A549 (cell line): ENCODE data around the gene ACOXL. TPM values are rescaled to one million over a fixed set of nuclear protein-coding genes. Genes with fewer than 3 reads are reported as not detected.

ENCODE experiments used
- ATAC-seq, 2 experiments: fragments of 200-7000 bp in 1 of 2; fragments of >200 bp in 1 of 2; cut with Nextera tagmentation in 1 of 2; cut with Tn5 transposase in 1 of 2; 3 replicates each; pipeline versions ENCODE4 v1.8.0 to v1.9.1; 2018 to 2020; ENCODE audit warnings: mild to moderate bottlenecking in 1 of 2, moderate library complexity in 1 of 2
- CTCF ChIA-PET: fragments of 300-600 bp; sonication (Branson Sonifier 250); formaldehyde crosslinking; extraction: SDS; loops from one replicate; lab custom pipeline; 2021; ENCODE audit warnings: antibody characterized with exemption, inconsistent platforms; lab: Yijun Ruan, JAX
- POLR2A ChIA-PET: fragments of 350-600 bp; formaldehyde crosslinking; extraction: SDS; loops from one replicate; lab custom pipeline; 2021; ENCODE audit warnings: antibody characterized with exemption, inconsistent platforms; lab: Yijun Ruan, JAX
- DNase-seq, 2 experiments: peaks; one replicate each; pipeline versions ENCODE4 v3.0.0 to v3.0.0-alpha.2; 2011 to 2016; ENCODE audit warnings: low read depth in 1 of 2, low spot score in 1 of 2
- FAIRE-seq: peaks from 2 replicates; lab custom pipeline; 2011; peaks lifted over from hg19 to GRCh38; lab: Jason Lieb, UNC
- H3K27ac ChIP-seq, 2 experiments: fragments of >200 bp; sonication (Bioruptor Twin); formaldehyde crosslinking; 3 replicates each; pipeline ENCODE4 v1.5.1; 2016 to 2017
- H3K4me1 ChIP-seq: fragments of >200 bp; sonication (Bioruptor Twin); formaldehyde crosslinking; 3 replicates; pipeline ENCODE4 v1.6.1; 2016
- H3K4me2 ChIP-seq: fragments of >200 bp; sonication (Bioruptor Twin); formaldehyde crosslinking; 3 replicates; pipeline ENCODE4 v1.6.1; 2016
- H3K4me3 ChIP-seq: fragments of >200 bp; sonication (Bioruptor Twin); formaldehyde crosslinking; 3 replicates; pipeline ENCODE4 v1.5.1; 2016
- H3K9me3 ChIP-seq: fragments of >200 bp; sonication (Bioruptor Twin); formaldehyde crosslinking; 3 replicates; pipeline ENCODE4 v1.6.1; 2016
- BCL3 ChIP-seq: fragments of >200 bp; sonication (Bioruptor Twin); formaldehyde crosslinking; IDR thresholded peaks from 3 replicates; pipeline ENCODE4 v1.6.1; 2016
- CBX2 ChIP-seq: fragments of 200-600 bp; sonication (generic); IDR thresholded peaks from 2 replicates; pipeline ENCODE4 v1.6.1; 2016; ENCODE audit warnings: low read depth, mild to moderate bottlenecking, borderline replicate concordance
- CBX8 ChIP-seq: fragments of 200-600 bp; sonication (generic); IDR thresholded peaks from 2 replicates; pipeline ENCODE4 v1.6.1; 2016
- CHD2 ChIP-seq: fragments of 150-350 bp; IDR thresholded peaks from 2 replicates; pipeline ENCODE4 v1.6.1; 2014; ENCODE audit warnings: low read length; ENCODE audit not compliant: partially characterized antibody
- CTCF ChIP-seq: fragments of >200 bp; sonication (Bioruptor Twin); formaldehyde crosslinking; IDR thresholded peaks from 3 replicates; pipeline ENCODE4 v1.5.1; 2016
- E2F6 ChIP-seq: IDR thresholded peaks from 2 replicates; pipeline ENCODE4 v1.6.1; 2012; ENCODE audit warnings: low read depth, borderline replicate concordance
- EHF ChIP-seq: fragments of 250-450 bp; sonication (Bioruptor Pico); IDR thresholded peaks from 2 replicates; pipeline ENCODE4 v1.5.0; 2020; ENCODE audit warnings: mild to moderate bottlenecking
- FOSB ChIP-seq: fragments of 250-450 bp; sonication (Bioruptor Pico); IDR thresholded peaks from 2 replicates; pipeline ENCODE4 v1.5.0; 2020; ENCODE audit warnings: mild to moderate bottlenecking, moderate library complexity
- FOSL2 ChIP-seq, 2 experiments: fragments of 450-650 bp in 1 of 2; fragments of >200 bp in 1 of 2; sonication (Bioruptor Twin) in 1 of 2; formaldehyde crosslinking; IDR thresholded peaks; 2 replicates each; pipeline versions ENCODE4 v1.5.0 to v1.6.1; 2016 to 2020; ENCODE audit warnings: mild to moderate bottlenecking in 1 of 2, moderate library complexity in 1 of 2
- FOXS1 ChIP-seq: fragments of 250-450 bp; sonication (Bioruptor Pico); IDR thresholded peaks from 2 replicates; pipeline ENCODE4 v1.5.0; 2020; ENCODE audit warnings: mild to moderate bottlenecking, moderate library complexity
- HEYL ChIP-seq: fragments of 250-450 bp; sonication (Bioruptor Pico); IDR thresholded peaks from 2 replicates; pipeline ENCODE4 v1.8.0; 2021; ENCODE audit warnings: mild to moderate bottlenecking, moderate library complexity
- JUN ChIP-seq, 2 experiments: fragments of >200 bp; sonication (Bioruptor Twin); formaldehyde crosslinking; IDR thresholded peaks; 2 replicates in 1 of 2; 3 replicates in 1 of 2; pipeline ENCODE4 v1.6.1; 2016 to 2017
- KDM5A ChIP-seq: fragments of 200-600 bp; sonication (generic); IDR thresholded peaks from 2 replicates; pipeline ENCODE4 v1.6.1; 2016; ENCODE audit warnings: antibody characterized with exemption, mild to moderate bottlenecking
- MYC ChIP-seq: IDR thresholded peaks from 2 replicates; pipeline ENCODE4 v1.6.1; 2012; ENCODE audit warnings: mild to moderate bottlenecking, inconsistent platforms, low read length, improper control_type of control experiment, borderline replicate concordance
- NFE2L2 ChIP-seq: fragments of 150-350 bp; conservative IDR thresholded peaks from 2 replicates; pipeline ENCODE4 v1.6.1; 2014; ENCODE audit warnings: low read length
- NPAS2 ChIP-seq: fragments of 250-450 bp; sonication (Bioruptor Pico); IDR thresholded peaks from 2 replicates; pipeline ENCODE4 v1.8.0; 2022; ENCODE audit warnings: mild to moderate bottlenecking, moderate library complexity, borderline replicate concordance
- PBX3 ChIP-seq: IDR thresholded peaks from 2 replicates; pipeline ENCODE4 v1.6.1; 2012
- REST ChIP-seq: fragments of 200-600 bp; sonication (generic); IDR thresholded peaks from 2 replicates; pipeline ENCODE4 v1.6.1; 2016; ENCODE audit warnings: antibody characterized with exemption, mild to moderate bottlenecking, moderate library complexity
- RFX5 ChIP-seq: fragments of 450-650 bp; IDR thresholded peaks from 2 replicates; pipeline ENCODE4 v1.7.1; 2014; ENCODE audit warnings: antibody characterized with exemption, mild to moderate bottlenecking, moderate library complexity
- SREBF2 ChIP-seq: fragments of 450-650 bp; IDR thresholded peaks from 2 replicates; pipeline ENCODE4 v1.6.1; 2014; ENCODE audit warnings: mild to moderate bottlenecking, moderate library complexity
- TFCP2L1 ChIP-seq: fragments of 250-450 bp; sonication (Bioruptor Pico); IDR thresholded peaks from 2 replicates; pipeline ENCODE4 v1.5.0; 2021; ENCODE audit warnings: mild to moderate bottlenecking
- TP53 ChIP-seq: fragments of 250-450 bp; sonication (Bioruptor Pico); IDR thresholded peaks from 2 replicates; pipeline ENCODE4 v1.5.0; 2021; ENCODE audit warnings: mild to moderate bottlenecking, moderate library complexity
- USF2 ChIP-seq: fragments of 450-650 bp; IDR thresholded peaks from 2 replicates; pipeline ENCODE4 v1.6.1; 2014; ENCODE audit warnings: antibody characterized with exemption
- ZSCAN20 ChIP-seq: fragments of 250-450 bp; sonication (Bioruptor Pico); IDR thresholded peaks from 2 replicates; pipeline ENCODE4 v1.8.0; 2022; ENCODE audit warnings: mild to moderate bottlenecking, moderate library complexity
- whole genome bisulfite sequencing: methylation state at CpG from one replicate; pipeline ENCODE4 v1.1.6; 2017; ENCODE audit errors: missing lambda C conversion rate; 5-methylcytosine and 5-hydroxymethylcytosine counted together
- polyA plus RNA-seq, 4 experiments: library from polyadenylated mRNA; depleted of rRNA in 3 of 4; stranded (reverse); fragments of >200 nt; fragmentation: RNase III in 1 of 4; extraction: RNeasy Plus Mini Kit Qiagen cat#74134 plus additional on column Dnase treatment in 1 of 4; gene quantifications; 2 replicates in 3 of 4; 3 replicates in 1 of 4; pipeline ENCODE4 v1.2.3, GENCODE V29; 2011 to 2017

The ACOXL gene
- polyA plus RNA-seq, 2 of the 4 experiments (the other 2 are of a cell fraction): not detected

- ATAC-seq (peak in 1 of 2 experiments; percentile 44; a peak in 1 of 6 replicates), FAIRE-seq (no peak), DNase-seq (peak in 1 of 2 experiments; percentile 15)
- WGBS: 83% methylated on average over 2 of the region's 2 CpGs
- peaks cover 2% of the 10 kb centered on the region; the same call in 1 of the 3 replicates for H3K4me1 ChIP-seq
- no peak overlapping the region for H3K4me2 ChIP-seq
- TF ChIP-seq BCL3 (no peak), TFCP2L1 (CRISPR knock-in tag) (no peak), FOSB (CRISPR knock-in tag) (no peak), EHF (CRISPR knock-in tag) (no peak), FOXS1 (no peak), NFE2L2 (no peak), MYC (no peak), CTCF (no peak), USF2 (no peak), CBX2 (no peak), RFX5 (no peak), PBX3 (no peak), E2F6 (no peak), KDM5A (no peak), NPAS2 (CRISPR knock-in tag) (no peak), TP53 (CRISPR knock-in tag) (no peak), CBX8 (no peak), SREBF2 (no peak), HEYL (CRISPR knock-in tag) (no peak), CHD2 (no peak)
- ChIA-PET POLR2A (no interaction called here), CTCF (interaction anchor here (0.8 to 1.8 kb wide), 2 partner anchors 17 to 23 kb away, joined by 3 to 5 read pairs; no protein-coding TSS in a partner anchor)
- no peak overlapping the region for H3K27ac ChIP-seq
- no peak overlapping the region for H3K4me3 ChIP-seq
- H3K9me3 ChIP-seq: no peaks in the 10 kb centered on the region
Measured at GRCh38 chr2:111134055-111134454, 401.7 kb downstream of the ACOXL start.

- Histone ChIP-seq H3K9me3 (no peaks in the 10 kb centered on the region), H3K4me1 (peaks cover 11% of the 10 kb centered on the region; the same call in 1 of the 3 replicates), H3K4me3 (no peak overlapping the region), H3K27ac (no peak overlapping the region), H3K4me2 (no peak overlapping the region)
- FAIRE-seq (no peak), ATAC-seq (no peak), DNase-seq (no peak)
- 96% methylated on average over 3 of the region's 3 CpGs for WGBS
- ChIA-PET POLR2A (no interaction called here), CTCF (no interaction called here)
- TF ChIP-seq FOSL2 (IDR thresholded peaks at IDR 0.05) (no peak), FOSL2 (CRISPR knock-in tag; IDR thresholded peaks at IDR 0.05) (no peak), TFCP2L1 (CRISPR knock-in tag) (no peak), JUN (IDR thresholded peaks at IDR 0.05) (no peak), ZSCAN20 (CRISPR knock-in tag) (no peak), TP53 (CRISPR knock-in tag) (no peak), REST (no peak), CTCF (no peak), NPAS2 (CRISPR knock-in tag) (no peak)
Measured at GRCh38 chr2:111135237-111135909, 403.0 kb downstream of the ACOXL start.
